SU-DHL-6 (cell line): ENCODE results near the gene AGO4.

Experiments used
- EZH2phosphoT487 ChIP-seq: fragments of 200-600 bp; sonication (generic), shearing (Covaris generic); conservative IDR thresholded peaks from 2 replicates; pipeline ENCODE4 v1.6.1; 2018; ENCODE audit warnings: mild to moderate bottlenecking, antibody characterized with exemption, low read length, moderate library complexity, mixed read lengths
- TF ChIP-seq, protein P1 (sequence below): fragments of 200-600 bp; sonication (generic); IDR thresholded peaks from one replicate; pipeline ENCODE4 v1.5.1; 2017; ENCODE audit warnings: antibody characterized with exemption, mild to moderate bottlenecking, low read length, moderate library complexity; ENCODE audit not compliant: insufficient read depth, poor library complexity, severe bottlenecking

DNA sequence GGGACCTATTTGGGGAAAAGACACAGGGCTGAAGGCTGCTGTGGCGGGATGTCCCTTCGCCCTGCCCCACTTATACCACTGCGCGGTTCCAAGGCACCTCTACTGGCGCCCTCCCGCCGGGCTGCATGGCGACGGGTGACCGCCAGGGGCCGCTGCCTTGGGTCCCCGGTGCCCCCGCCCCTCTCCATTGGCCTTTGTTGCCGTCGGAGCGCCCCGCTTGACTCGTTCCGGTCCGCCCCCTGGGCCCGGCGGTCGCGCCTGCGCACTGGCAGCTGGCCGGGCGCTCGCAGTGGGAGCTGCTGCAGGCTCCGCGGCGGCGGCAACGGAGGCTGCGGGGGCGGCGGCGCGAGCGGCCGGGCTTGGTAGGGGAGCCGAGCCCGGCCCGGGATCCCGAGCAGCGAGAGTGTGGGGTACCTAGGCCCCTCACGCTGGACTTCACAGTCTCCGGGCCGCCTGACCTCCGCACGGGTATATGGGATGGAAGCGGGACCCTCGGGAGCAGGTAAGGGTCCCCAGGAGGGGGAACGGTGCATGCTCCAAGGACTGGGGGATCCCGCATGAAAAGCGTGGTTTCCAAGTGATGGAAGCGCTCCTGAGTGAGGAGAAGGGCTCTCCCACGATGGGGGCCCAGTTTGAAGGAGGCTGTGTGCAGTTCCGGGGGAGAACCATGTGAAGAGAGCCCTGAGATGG, 75.3 kb downstream of the AGO4 start, which contains the start of gene AGO1:
- TF ChIP-seq, protein P1, sequence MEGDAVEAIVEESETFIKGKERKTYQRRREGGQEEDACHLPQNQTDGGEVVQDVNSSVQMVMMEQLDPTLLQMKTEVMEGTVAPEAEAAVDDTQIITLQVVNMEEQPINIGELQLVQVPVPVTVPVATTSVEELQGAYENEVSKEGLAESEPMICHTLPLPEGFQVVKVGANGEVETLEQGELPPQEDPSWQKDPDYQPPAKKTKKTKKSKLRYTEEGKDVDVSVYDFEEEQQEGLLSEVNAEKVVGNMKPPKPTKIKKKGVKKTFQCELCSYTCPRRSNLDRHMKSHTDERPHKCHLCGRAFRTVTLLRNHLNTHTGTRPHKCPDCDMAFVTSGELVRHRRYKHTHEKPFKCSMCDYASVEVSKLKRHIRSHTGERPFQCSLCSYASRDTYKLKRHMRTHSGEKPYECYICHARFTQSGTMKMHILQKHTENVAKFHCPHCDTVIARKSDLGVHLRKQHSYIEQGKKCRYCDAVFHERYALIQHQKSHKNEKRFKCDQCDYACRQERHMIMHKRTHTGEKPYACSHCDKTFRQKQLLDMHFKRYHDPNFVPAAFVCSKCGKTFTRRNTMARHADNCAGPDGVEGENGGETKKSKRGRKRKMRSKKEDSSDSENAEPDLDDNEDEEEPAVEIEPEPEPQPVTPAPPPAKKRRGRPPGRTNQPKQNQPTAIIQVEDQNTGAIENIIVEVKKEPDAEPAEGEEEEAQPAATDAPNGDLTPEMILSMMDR, result peak; percentile 87
- no peak for TF ChIP-seq EZH2phosphoT487
